Ishikawa (cell line): ENCODE data around the gene KIAA0586.

Source experiments
- CEBPB ChIP-seq: IDR thresholded peaks from 2 replicates; pipeline ENCODE4 v1.6.1; 2012
- TAF1 ChIP-seq: IDR thresholded peaks from 2 replicates; pipeline ENCODE4 v1.6.1; 2012; ENCODE audit warnings: low read depth, mild to moderate bottlenecking
- TCF12 ChIP-seq: IDR thresholded peaks from 2 replicates; pipeline ENCODE4 v1.6.1; 2012; ENCODE audit warnings: low read depth
- TEAD4 ChIP-seq: IDR thresholded peaks from 2 replicates; pipeline ENCODE4 v1.6.1; 2012
- TF ChIP-seq, protein P1 (sequence below): IDR thresholded peaks from 2 replicates; pipeline ENCODE4 v1.6.1; 2012

- TF ChIP-seq, protein P1, sequence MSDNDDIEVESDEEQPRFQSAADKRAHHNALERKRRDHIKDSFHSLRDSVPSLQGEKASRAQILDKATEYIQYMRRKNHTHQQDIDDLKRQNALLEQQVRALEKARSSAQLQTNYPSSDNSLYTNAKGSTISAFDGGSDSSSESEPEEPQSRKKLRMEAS, result no peak
- TF ChIP-seq TCF12 (no peak), TAF1 (no peak), CEBPB (no peak), TEAD4 (no peak)
Observed at GRCh38 chr14:58460772-58461171, 33.3 kb downstream of the KIAA0586 start.
